HepG2 (cell line): Measurements from ENCODE around the gene CYP4F12. TPM values are rescaled to one million over a fixed set of nuclear protein-coding genes. Genes with fewer than 3 reads are reported as not detected.

ENCODE experiments used
- ETV5 ChIP-seq: IDR thresholded peaks from 2 replicates; pipeline ENCODE4 v1.6.1; 2018; ENCODE audit warnings: missing biosample characterization, missing genetic modification reagents, inconsistent platforms, borderline replicate concordance
- HNRNPH1 ChIP-seq: fragments of 200-400 bp; formaldehyde crosslinking; optimal IDR thresholded peaks from 2 replicates; pipeline ENCODE3; 2017; ENCODE audit warnings: mild to moderate bottlenecking, low read depth, low read length
- JDP2 ChIP-seq: sonication (generic); formaldehyde crosslinking; IDR thresholded peaks from 2 replicates; pipeline ENCODE4 v1.8.1; 2022; ENCODE audit warnings: missing genetic modification reagents, borderline replicate concordance
- KLF13 ChIP-seq: sonication (generic); formaldehyde crosslinking; IDR thresholded peaks from 2 replicates; pipeline ENCODE4 v1.4.0; 2020; ENCODE audit warnings: mild to moderate bottlenecking, missing genetic modification reagents
- KLF16 ChIP-seq, 2 experiments: sonication (generic) in 1 of 2; formaldehyde crosslinking in 1 of 2; IDR thresholded peaks; 2 replicates each; pipeline versions ENCODE4 v1.6.1 to v1.8.0; 2016 to 2023; ENCODE audit warnings: missing genetic modification reagents in 2 of 2, missing compliant biosample characterization in 1 of 2
- MLLT10 ChIP-seq: sonication (generic); formaldehyde crosslinking; IDR thresholded peaks from 2 replicates; pipeline ENCODE4 v1.4.0; 2020; ENCODE audit warnings: missing genetic modification reagents
- MTF1 ChIP-seq: sonication (generic); formaldehyde crosslinking; IDR thresholded peaks from 2 replicates; pipeline ENCODE4 v1.5.0; 2020; ENCODE audit warnings: missing genetic modification reagents
- RAD21 ChIP-seq: fragments of 450-650 bp; formaldehyde crosslinking; IDR thresholded peaks from 2 replicates; pipeline ENCODE4 v1.5.0; 2020; ENCODE audit warnings: mild to moderate bottlenecking
- SMAD3 ChIP-seq: sonication (generic); formaldehyde crosslinking; IDR thresholded peaks from 2 replicates; pipeline ENCODE4 v1.4.0; 2020; ENCODE audit warnings: missing genetic modification reagents
- SMAD9 ChIP-seq: sonication (generic); formaldehyde crosslinking; IDR thresholded peaks from 2 replicates; pipeline ENCODE4 v1.5.1; 2020; ENCODE audit warnings: mild to moderate bottlenecking, missing genetic modification reagents
- SOX13 ChIP-seq, 3 experiments: fragments of 450-650 bp in 1 of 3; sonication (generic) in 1 of 3; formaldehyde crosslinking in 1 of 3; IDR thresholded peaks in 2 of 3; conservative IDR thresholded peaks in 1 of 3; 2 replicates each; pipeline versions ENCODE4 v1.5.0 to v1.6.1; 2016 to 2020; ENCODE audit warnings: antibody characterized with exemption in 1 of 3, mild to moderate bottlenecking in 1 of 3, missing compliant biosample characterization in 1 of 3, missing genetic modification reagents in 1 of 3, moderate library complexity in 1 of 3
- TFAP4 ChIP-seq: sonication (generic); IDR thresholded peaks from 2 replicates; pipeline ENCODE4 v1.6.1; 2016; ENCODE audit warnings: low read depth, borderline replicate concordance
- ZBTB1 ChIP-seq: sonication (generic); formaldehyde crosslinking; IDR thresholded peaks from 2 replicates; pipeline ENCODE4 v1.4.0; 2020; ENCODE audit warnings: missing genetic modification reagents, borderline replicate concordance
- ZNF17 ChIP-seq: sonication (generic); formaldehyde crosslinking; IDR thresholded peaks from 2 replicates; pipeline ENCODE4 v1.5.0; 2020; ENCODE audit warnings: mild to moderate bottlenecking, missing genetic modification reagents
- ZNF354B ChIP-seq: sonication (generic); formaldehyde crosslinking; IDR thresholded peaks from 2 replicates; pipeline ENCODE4 v1.8.0; 2022; ENCODE audit warnings: mild to moderate bottlenecking, missing genetic modification reagents
- ZNF496 ChIP-seq: sonication (generic); formaldehyde crosslinking; IDR thresholded peaks from 2 replicates; pipeline ENCODE4 v1.8.1; 2023; ENCODE audit warnings: mild to moderate bottlenecking, moderate library complexity, missing genetic modification reagents; ENCODE audit not compliant: insufficient replicate concordance
- ZNF597 ChIP-seq: sonication (generic); formaldehyde crosslinking; IDR thresholded peaks from 2 replicates; pipeline ENCODE4 v1.5.0; 2020; ENCODE audit warnings: missing genetic modification reagents
- ZNF746 ChIP-seq: sonication (generic); formaldehyde crosslinking; IDR thresholded peaks from 2 replicates; pipeline ENCODE4 v1.8.0; 2022; ENCODE audit warnings: mild to moderate bottlenecking, missing genetic modification reagents
- ZNF883 ChIP-seq: sonication (generic); formaldehyde crosslinking; IDR thresholded peaks from 2 replicates; pipeline ENCODE4 v1.5.1; 2020; ENCODE audit warnings: mild to moderate bottlenecking, missing genetic modification reagents; ENCODE audit errors: not compliant biosample characterization
- polyA plus RNA-seq, 8 experiments: library from polyadenylated mRNA; depleted of rRNA in 3 of 8; stranded (reverse) in 7 of 8; unstranded in 1 of 8; fragments of >200 nt; fragmentation: Illumina TruSeq in 4 of 8; extraction: Trizol in 4 of 8; gene quantifications; 2 replicates each; pipeline versions ENCODE4 v1.2.1 to v1.2.3, GENCODE V29; 2011 to 2016; ENCODE audit warnings: low read depth in 4 of 8, missing spikeins in 1 of 8, mixed read lengths in 1 of 8; ENCODE audit not compliant: insufficient read depth in 1 of 8
- total RNA-seq, 5 experiments: library from RNA; depleted of rRNA; stranded (reverse); fragments of >200 nt; fragmentation: Illumina TruSeq; extraction: Trizol; gene quantifications; 2 replicates each; pipeline ENCODE4 v1.2.3, GENCODE V29; 2016; ENCODE audit warnings: low read depth in 1 of 5
- TF ChIP-seq, protein P1 (sequence below): sonication (generic); formaldehyde crosslinking; IDR thresholded peaks from 2 replicates; pipeline ENCODE4 v1.5.0; 2020; ENCODE audit warnings: missing genetic modification reagents
- TF ChIP-seq, protein P2 (sequence below): sonication (generic); formaldehyde crosslinking; IDR thresholded peaks from 2 replicates; pipeline ENCODE4 v1.4.0; 2020; ENCODE audit warnings: mild to moderate bottlenecking, missing genetic modification reagents
- TF ChIP-seq, protein P3 (sequence below): sonication (generic); formaldehyde crosslinking; IDR thresholded peaks from 2 replicates; pipeline ENCODE4 v1.4.0; 2020; ENCODE audit warnings: missing genetic modification reagents
- TF ChIP-seq, protein P4 (sequence below): sonication (generic); formaldehyde crosslinking; IDR thresholded peaks from 2 replicates; pipeline ENCODE4 v1.8.0; 2022; ENCODE audit warnings: missing genetic modification reagents, mild to moderate bottlenecking, moderate library complexity, borderline replicate concordance

The CYP4F12 gene
- total and polyA plus RNA-seq, 2 of the 13 experiments (the other 11 are each of a cell fraction or from before 2014, with no cell fraction given): 29.9 to 30.8 TPM

- TF ChIP-seq KLF16 (CRISPR knock-in tag; IDR thresholded peaks at IDR 0.05) (peak in 1 of 2 experiments; percentile 88; a peak in 2 of 4 replicates), ZBTB1 (no peak), ZNF883 (CRISPR knock-in tag) (no peak), RAD21 (peak; percentile 76), ZNF17 (CRISPR knock-in tag) (no peak), JDP2 (CRISPR knock-in tag) (no peak), ZNF496 (CRISPR knock-in tag) (no peak), SMAD9 (no peak), KLF13 (CRISPR knock-in tag) (no peak), HNRNPH1 (no peak), ZNF354B (CRISPR knock-in tag) (no peak), ZNF746 (CRISPR knock-in tag) (no peak), ZNF597 (CRISPR knock-in tag) (no peak), MTF1 (peak; percentile 73; the same call in 1 of the 2 replicates), SMAD3 (peak; percentile 93), ETV5 (CRISPR knock-in tag) (no peak), TFAP4 (no peak), MLLT10 (CRISPR knock-in tag) (no peak), SOX13 (IDR thresholded peaks at IDR 0.05) (no peak), SOX13 (CRISPR knock-in tag; conservative IDR thresholded peaks at IDR 0.05 in 1 of 2, IDR thresholded peaks at IDR 0.05 in 1 of 2) (peak in 1 of 2 experiments; percentile 38; a peak in 1 of 4 replicates)
- TF ChIP-seq, protein P1, sequence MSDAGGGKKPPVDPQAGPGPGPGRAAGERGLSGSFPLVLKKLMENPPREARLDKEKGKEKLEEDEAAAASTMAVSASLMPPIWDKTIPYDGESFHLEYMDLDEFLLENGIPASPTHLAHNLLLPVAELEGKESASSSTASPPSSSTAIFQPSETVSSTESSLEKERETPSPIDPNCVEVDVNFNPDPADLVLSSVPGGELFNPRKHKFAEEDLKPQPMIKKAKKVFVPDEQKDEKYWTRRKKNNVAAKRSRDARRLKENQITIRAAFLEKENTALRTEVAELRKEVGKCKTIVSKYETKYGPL (CRISPR knock-in tag): peak; percentile 78
- TF ChIP-seq, protein P2, sequence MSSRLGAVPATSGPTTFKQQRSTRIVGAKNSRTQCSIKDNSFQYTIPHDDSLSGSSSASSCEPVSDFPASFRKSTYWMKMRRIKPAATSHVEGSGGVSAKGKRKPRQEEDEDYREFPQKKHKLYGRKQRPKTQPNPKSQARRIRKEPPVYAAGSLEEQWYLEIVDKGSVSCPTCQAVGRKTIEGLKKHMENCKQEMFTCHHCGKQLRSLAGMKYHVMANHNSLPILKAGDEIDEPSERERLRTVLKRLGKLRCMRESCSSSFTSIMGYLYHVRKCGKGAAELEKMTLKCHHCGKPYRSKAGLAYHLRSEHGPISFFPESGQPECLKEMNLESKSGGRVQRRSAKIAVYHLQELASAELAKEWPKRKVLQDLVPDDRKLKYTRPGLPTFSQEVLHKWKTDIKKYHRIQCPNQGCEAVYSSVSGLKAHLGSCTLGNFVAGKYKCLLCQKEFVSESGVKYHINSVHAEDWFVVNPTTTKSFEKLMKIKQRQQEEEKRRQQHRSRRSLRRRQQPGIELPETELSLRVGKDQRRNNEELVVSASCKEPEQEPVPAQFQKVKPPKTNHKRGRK (CRISPR knock-in tag): no peak
- TF ChIP-seq, protein P3, sequence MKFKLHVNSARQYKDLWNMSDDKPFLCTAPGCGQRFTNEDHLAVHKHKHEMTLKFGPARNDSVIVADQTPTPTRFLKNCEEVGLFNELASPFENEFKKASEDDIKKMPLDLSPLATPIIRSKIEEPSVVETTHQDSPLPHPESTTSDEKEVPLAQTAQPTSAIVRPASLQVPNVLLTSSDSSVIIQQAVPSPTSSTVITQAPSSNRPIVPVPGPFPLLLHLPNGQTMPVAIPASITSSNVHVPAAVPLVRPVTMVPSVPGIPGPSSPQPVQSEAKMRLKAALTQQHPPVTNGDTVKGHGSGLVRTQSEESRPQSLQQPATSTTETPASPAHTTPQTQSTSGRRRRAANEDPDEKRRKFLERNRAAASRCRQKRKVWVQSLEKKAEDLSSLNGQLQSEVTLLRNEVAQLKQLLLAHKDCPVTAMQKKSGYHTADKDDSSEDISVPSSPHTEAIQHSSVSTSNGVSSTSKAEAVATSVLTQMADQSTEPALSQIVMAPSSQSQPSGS (CRISPR knock-in tag): no peak; the same call in 1 of the 2 replicates
- TF ChIP-seq, protein P4, sequence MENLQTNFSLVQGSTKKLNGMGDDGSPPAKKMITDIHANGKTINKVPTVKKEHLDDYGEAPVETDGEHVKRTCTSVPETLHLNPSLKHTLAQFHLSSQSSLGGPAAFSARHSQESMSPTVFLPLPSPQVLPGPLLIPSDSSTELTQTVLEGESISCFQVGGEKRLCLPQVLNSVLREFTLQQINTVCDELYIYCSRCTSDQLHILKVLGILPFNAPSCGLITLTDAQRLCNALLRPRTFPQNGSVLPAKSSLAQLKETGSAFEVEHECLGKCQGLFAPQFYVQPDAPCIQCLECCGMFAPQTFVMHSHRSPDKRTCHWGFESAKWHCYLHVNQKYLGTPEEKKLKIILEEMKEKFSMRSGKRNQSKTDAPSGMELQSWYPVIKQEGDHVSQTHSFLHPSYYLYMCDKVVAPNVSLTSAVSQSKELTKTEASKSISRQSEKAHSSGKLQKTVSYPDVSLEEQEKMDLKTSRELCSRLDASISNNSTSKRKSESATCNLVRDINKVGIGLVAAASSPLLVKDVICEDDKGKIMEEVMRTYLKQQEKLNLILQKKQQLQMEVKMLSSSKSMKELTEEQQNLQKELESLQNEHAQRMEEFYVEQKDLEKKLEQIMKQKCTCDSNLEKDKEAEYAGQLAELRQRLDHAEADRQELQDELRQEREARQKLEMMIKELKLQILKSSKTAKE (CRISPR knock-in tag): no peak
Measured at GRCh38 chr19:15631817-15632216, 41.1 kb upstream of the CYP4F12 start (continued).
